Ishikawa (cell line): ENCODE data around the gene TACC2.

Experiments used
- CEBPB ChIP-seq: IDR thresholded peaks from 2 replicates; pipeline ENCODE4 v1.6.1; 2012
- EGR1 ChIP-seq: IDR thresholded peaks from 2 replicates; pipeline ENCODE4 v1.6.1; 2012
- EP300 ChIP-seq: IDR thresholded peaks from 2 replicates; pipeline ENCODE4 v1.6.1; 2012; ENCODE audit warnings: borderline replicate concordance
- FOXM1 ChIP-seq: IDR thresholded peaks from 2 replicates; pipeline ENCODE4 v1.6.1; 2012; ENCODE audit warnings: low read depth, borderline replicate concordance
- MAX ChIP-seq: IDR thresholded peaks from 2 replicates; pipeline ENCODE4 v1.6.1; 2012
- NFIC ChIP-seq: IDR thresholded peaks from 2 replicates; pipeline ENCODE4 v1.6.1; 2012
- REST ChIP-seq: IDR thresholded peaks from 2 replicates; pipeline ENCODE4 v1.6.1; 2012; ENCODE audit warnings: low read depth, mild to moderate bottlenecking
- TAF1 ChIP-seq: IDR thresholded peaks from 2 replicates; pipeline ENCODE4 v1.6.1; 2012; ENCODE audit warnings: low read depth, mild to moderate bottlenecking
- USF1 ChIP-seq: IDR thresholded peaks from 2 replicates; pipeline ENCODE4 v1.6.1; 2012
- ZBTB7A ChIP-seq: IDR thresholded peaks from 2 replicates; pipeline ENCODE4 v1.6.1; 2012; ENCODE audit warnings: low read depth

GRCh38 chr10:122138831-122139625 lies 150.1 kb downstream of the TACC2 start:
- TF ChIP-seq FOXM1, result no peak
- no peak for TF ChIP-seq EGR1
- no peak for TF ChIP-seq EP300
- no peak for TF ChIP-seq REST
- TF ChIP-seq USF1, result no peak
- no peak for TF ChIP-seq CEBPB
- no peak for TF ChIP-seq ZBTB7A
- TF ChIP-seq MAX, result no peak
- TF ChIP-seq TAF1, result no peak
- TF ChIP-seq NFIC, result no peak
